ENCODE measurements around the gene OR11H1. TPM values are rescaled to one million over a fixed set of nuclear protein-coding genes. Genes with fewer than 3 reads are reported as not detected.
"Not testable (repeated sequence)": the region's sequence is repeated elsewhere in the genome, so short reads cannot be mapped to it uniquely, and the experiment has no call there.

The OR11H1 gene
- not detected in 2 replicates for total RNA-seq
- not detected in 2 replicates for polyA plus RNA-seq
- not detected in 2 replicates for polyA plus RNA-seq (2012)
- polyA minus RNA-seq (ENCODE audit: low replicate concordance) = not detected in 2 replicates

GRCh38 chr22:15527892-15528291, at the start of gene OR11H1:
Gene OR11H1 (plus strand): TSS chr22:15528192. CDS start chr22:15528192, 0 bp downstream.
- not testable (repeated sequence) for H3K4me1 ChIP-seq (ENCODE audit: control insufficient read depth, extremely low read depth, insufficient read depth, low read length); H3K9ac ChIP-seq (ENCODE audit: insufficient read depth, low read length); H3K79me2 ChIP-seq (ENCODE audit: control insufficient read depth, insufficient read depth, low read length); H2AFZ ChIP-seq (ENCODE audit: low read length); H3K36me3 ChIP-seq (ENCODE audit: control insufficient read depth, insufficient read depth, low read length); H3K4me2 ChIP-seq (ENCODE audit: extremely low read depth, insufficient read depth, low read length); DNase-seq (ENCODE audit: low read depth in 2 of 2); H3K27ac ChIP-seq (ENCODE audit: insufficient read depth, low read length); H4K20me1 ChIP-seq (ENCODE audit: control insufficient read depth, extremely low read depth, insufficient read depth, low read length); H3K4me3 ChIP-seq (replicated peaks in 1 of 4; ENCODE audit: control extremely low read depth in 1 of 4, insufficient read depth in 1 of 4, low read depth in 3 of 4, low read length in 4 of 4); H3K27me3 ChIP-seq (ENCODE audit: control insufficient read depth, insufficient read depth, low read length); H3K9me3 ChIP-seq (ENCODE audit: control insufficient read depth, insufficient read depth, low read depth, low read length)

GRCh38 chr22:15509967-15510366, 18.0 kb upstream of the OR11H1 start:
- H3K9me3 ChIP-seq (ENCODE audit: control insufficient read depth, insufficient read depth, low read depth, low read length); DNase-seq (ENCODE audit: low read depth in 2 of 2); H3K36me3 ChIP-seq (ENCODE audit: control insufficient read depth, insufficient read depth, low read length); H3K4me1 ChIP-seq (ENCODE audit: control insufficient read depth, extremely low read depth, insufficient read depth, low read length); H3K4me2 ChIP-seq (ENCODE audit: extremely low read depth, insufficient read depth, low read length); H3K9ac ChIP-seq (ENCODE audit: insufficient read depth, low read length); H2AFZ ChIP-seq (ENCODE audit: low read length); H3K79me2 ChIP-seq (ENCODE audit: control insufficient read depth, insufficient read depth, low read length); H4K20me1 ChIP-seq (ENCODE audit: control insufficient read depth, extremely low read depth, insufficient read depth, low read length); H3K4me3 ChIP-seq (replicated peaks in 1 of 4; ENCODE audit: control extremely low read depth in 1 of 4, insufficient read depth in 1 of 4, low read depth in 3 of 4, low read length in 4 of 4); H3K27me3 ChIP-seq (ENCODE audit: control insufficient read depth, insufficient read depth, low read length); H3K27ac ChIP-seq (ENCODE audit: insufficient read depth, low read length): not testable (repeated sequence)

GRCh38 chr22:15515896-15516295, 12.1 kb upstream of the OR11H1 start:
- H4K20me1 ChIP-seq (ENCODE audit: control insufficient read depth, extremely low read depth, insufficient read depth, low read length); H2AFZ ChIP-seq (ENCODE audit: low read length); H3K27me3 ChIP-seq (ENCODE audit: control insufficient read depth, insufficient read depth, low read length); H3K4me1 ChIP-seq (ENCODE audit: control insufficient read depth, extremely low read depth, insufficient read depth, low read length); H3K9me3 ChIP-seq (ENCODE audit: control insufficient read depth, insufficient read depth, low read depth, low read length); H3K36me3 ChIP-seq (ENCODE audit: control insufficient read depth, insufficient read depth, low read length); DNase-seq (ENCODE audit: low read depth in 2 of 2); H3K9ac ChIP-seq (ENCODE audit: insufficient read depth, low read length); H3K79me2 ChIP-seq (ENCODE audit: control insufficient read depth, insufficient read depth, low read length); H3K4me3 ChIP-seq (replicated peaks in 1 of 4; ENCODE audit: control extremely low read depth in 1 of 4, insufficient read depth in 1 of 4, low read depth in 3 of 4, low read length in 4 of 4); H3K27ac ChIP-seq (ENCODE audit: insufficient read depth, low read length); H3K4me2 ChIP-seq (ENCODE audit: extremely low read depth, insufficient read depth, low read length): not testable (repeated sequence)

GRCh38 chr22:15553767-15554166, 25.8 kb downstream of the OR11H1 start:
- H3K79me2 ChIP-seq (ENCODE audit: control insufficient read depth, insufficient read depth, low read length); H3K27ac ChIP-seq (ENCODE audit: insufficient read depth, low read length); H3K4me1 ChIP-seq (ENCODE audit: control insufficient read depth, extremely low read depth, insufficient read depth, low read length); H3K4me2 ChIP-seq (ENCODE audit: extremely low read depth, insufficient read depth, low read length); H3K9ac ChIP-seq (ENCODE audit: insufficient read depth, low read length); H2AFZ ChIP-seq (ENCODE audit: low read length); H3K9me3 ChIP-seq (ENCODE audit: control insufficient read depth, insufficient read depth, low read depth, low read length); DNase-seq (ENCODE audit: low read depth in 2 of 2); H3K27me3 ChIP-seq (ENCODE audit: control insufficient read depth, insufficient read depth, low read length); H3K36me3 ChIP-seq (ENCODE audit: control insufficient read depth, insufficient read depth, low read length); H3K4me3 ChIP-seq (replicated peaks in 1 of 4; ENCODE audit: control extremely low read depth in 1 of 4, insufficient read depth in 1 of 4, low read depth in 3 of 4, low read length in 4 of 4); H4K20me1 ChIP-seq (ENCODE audit: control insufficient read depth, extremely low read depth, insufficient read depth, low read length): not testable (repeated sequence)

- H3K27ac ChIP-seq (ENCODE audit: insufficient read depth, low read length); H3K9me3 ChIP-seq (ENCODE audit: control insufficient read depth, insufficient read depth, low read depth, low read length); H3K27me3 ChIP-seq (ENCODE audit: control insufficient read depth, insufficient read depth, low read length); H4K20me1 ChIP-seq (ENCODE audit: control insufficient read depth, extremely low read depth, insufficient read depth, low read length); H3K9ac ChIP-seq (ENCODE audit: insufficient read depth, low read length); H3K4me3 ChIP-seq (replicated peaks in 1 of 4; ENCODE audit: control extremely low read depth in 1 of 4, insufficient read depth in 1 of 4, low read depth in 3 of 4, low read length in 4 of 4); H3K4me2 ChIP-seq (ENCODE audit: extremely low read depth, insufficient read depth, low read length); H2AFZ ChIP-seq (ENCODE audit: low read length); H3K4me1 ChIP-seq (ENCODE audit: control insufficient read depth, extremely low read depth, insufficient read depth, low read length); DNase-seq (ENCODE audit: low read depth in 2 of 2); H3K36me3 ChIP-seq (ENCODE audit: control insufficient read depth, insufficient read depth, low read length); H3K79me2 ChIP-seq (ENCODE audit: control insufficient read depth, insufficient read depth, low read length): not testable (repeated sequence)
Observed at GRCh38 chr22:15563461-15563860, 35.5 kb downstream of the OR11H1 start.

- not testable (repeated sequence) for H4K20me1 ChIP-seq (ENCODE audit: control insufficient read depth, extremely low read depth, insufficient read depth, low read length); H2AFZ ChIP-seq (ENCODE audit: low read length); DNase-seq (ENCODE audit: low read depth in 2 of 2); H3K4me1 ChIP-seq (ENCODE audit: control insufficient read depth, extremely low read depth, insufficient read depth, low read length); H3K4me2 ChIP-seq (ENCODE audit: extremely low read depth, insufficient read depth, low read length); H3K36me3 ChIP-seq (ENCODE audit: control insufficient read depth, insufficient read depth, low read length); H3K9me3 ChIP-seq (ENCODE audit: control insufficient read depth, insufficient read depth, low read depth, low read length); H3K9ac ChIP-seq (ENCODE audit: insufficient read depth, low read length); H3K4me3 ChIP-seq (replicated peaks in 1 of 4; ENCODE audit: control extremely low read depth in 1 of 4, insufficient read depth in 1 of 4, low read depth in 3 of 4, low read length in 4 of 4); H3K79me2 ChIP-seq (ENCODE audit: control insufficient read depth, insufficient read depth, low read length); H3K27me3 ChIP-seq (ENCODE audit: control insufficient read depth, insufficient read depth, low read length); H3K27ac ChIP-seq (ENCODE audit: insufficient read depth, low read length)
Observed at GRCh38 chr22:15565063-15565462, 37.1 kb downstream of the OR11H1 start.

Data from fibroblast of lung (primary cell).